H1 (cell line): ENCODE data around the gene IL1RAPL1. TPM values are rescaled to one million over a fixed set of nuclear protein-coding genes. Genes with fewer than 3 reads are reported as not detected.

Source experiments
- CTCF ChIA-PET: fragments of 300-600 bp; sonication (Branson Sonifier 250); formaldehyde crosslinking; loops from one replicate; lab custom pipeline; 2021; ENCODE audit not compliant: partially characterized antibody; lab: Charles Lee
- POLR2A ChIA-PET: fragments of 300-600 bp; sonication (Branson Sonifier 250); formaldehyde crosslinking; loops from one replicate; lab custom pipeline; 2021; ENCODE audit warnings: inconsistent platforms; ENCODE audit not compliant: partially characterized antibody; lab: Charles Lee
- DNase-seq, 2 experiments: peaks; one replicate each; pipeline versions ENCODE4 v3.0.0 to v3.0.0-alpha.2; 2010 to 2022; ENCODE audit warnings: low spot score in 2 of 2, low read depth in 1 of 2, mixed read lengths in 1 of 2
- FAIRE-seq: peaks from 2 replicates; lab custom pipeline; 2011; peaks lifted over from hg19 to GRCh38; lab: Jason Lieb, UNC
- H2AFZ ChIP-seq: 2 replicates; pipeline ENCODE4 v1.8.1; 2012; ENCODE audit warnings: low read length, inconsistent platforms
- H2AK5ac ChIP-seq: 2 replicates; pipeline ENCODE4 v1.6.1; 2013; ENCODE audit warnings: low read depth, low read length
- H2BK120ac ChIP-seq: replicated peaks from 2 replicates; pipeline ENCODE3; 2013; ENCODE audit warnings: low read depth, low read length, inconsistent platforms
- H2BK12ac ChIP-seq: 2 replicates; pipeline ENCODE4 v1.6.1; 2013; ENCODE audit warnings: low read depth, low read length
- H2BK15ac ChIP-seq: 2 replicates; pipeline ENCODE4 v1.6.1; 2013; ENCODE audit warnings: low read length
- H2BK20ac ChIP-seq: 2 replicates; pipeline ENCODE4 v1.6.1; 2013; ENCODE audit warnings: low read length
- H2BK5ac ChIP-seq: 2 replicates; pipeline ENCODE4 v1.6.1; 2013; ENCODE audit warnings: low read depth, low read length
- H3K14ac ChIP-seq: 2 replicates; pipeline ENCODE4 v1.6.1; 2013; ENCODE audit warnings: inconsistent platforms; ENCODE audit not compliant: insufficient read length
- H3K18ac ChIP-seq: 2 replicates; pipeline ENCODE4 v1.6.1; 2013; ENCODE audit warnings: low read length; ENCODE audit errors: extremely low read depth
- H3K23ac ChIP-seq: 2 replicates; pipeline ENCODE4 v1.6.1; 2013; ENCODE audit warnings: inconsistent platforms; ENCODE audit not compliant: insufficient read length
- H3K23me2 ChIP-seq: 2 replicates; pipeline ENCODE4 v1.6.1; 2013; ENCODE audit warnings: low read depth, low read length
- H3K27ac ChIP-seq: 2 replicates; pipeline ENCODE4 v1.6.1; 2011; ENCODE audit warnings: low read depth, low read length, inconsistent platforms
- H3K27me3 ChIP-seq, 4 experiments: replicated peaks in 1 of 4; 1 replicate in 1 of 4; 2 replicates in 3 of 4; pipeline versions ENCODE4 v1.6.1 to v1.8.1; 2011 to 2013; ENCODE audit warnings: low read length in 3 of 4, mild to moderate bottlenecking in 3 of 4, inconsistent platforms in 2 of 4, mixed read lengths in 2 of 4, moderate library complexity in 1 of 4; ENCODE audit not compliant: control insufficient read depth in 3 of 4, insufficient read depth in 3 of 4; ENCODE audit errors: extremely low read depth in 1 of 4
- H3K36me3 ChIP-seq, 4 experiments: 2 replicates each; pipeline versions ENCODE4 v1.6.1 to v1.8.1; 2011 to 2013; ENCODE audit warnings: mild to moderate bottlenecking in 4 of 4, low read length in 3 of 4, moderate library complexity in 2 of 4, control low read depth in 1 of 4, inconsistent platforms in 1 of 4; ENCODE audit not compliant: insufficient read depth in 4 of 4, control insufficient read depth in 2 of 4
- H3K4ac ChIP-seq: replicated peaks from 2 replicates; pipeline ENCODE3; 2013; ENCODE audit warnings: low read length, low read depth, mixed read lengths, inconsistent platforms; ENCODE audit not compliant: insufficient read length
- H3K4me1 ChIP-seq, 4 experiments: replicated peaks in 1 of 4; 1 replicate in 1 of 4; 2 replicates in 3 of 4; pipeline versions ENCODE4 v1.6.1 to v1.8.1; 2011 to 2013; ENCODE audit warnings: low read length in 3 of 4, inconsistent platforms in 2 of 4, mixed read lengths in 1 of 4; ENCODE audit not compliant: insufficient read depth in 4 of 4, control insufficient read depth in 3 of 4
- H3K4me2 ChIP-seq, 2 experiments: 2 replicates each; pipeline versions ENCODE4 v1.6.1 to v1.8.1; 2011 to 2013; ENCODE audit warnings: low read depth in 2 of 2, low read length in 2 of 2, control low read depth in 1 of 2, inconsistent platforms in 1 of 2, mild to moderate bottlenecking in 1 of 2; ENCODE audit not compliant: insufficient read depth in 1 of 2
- H3K4me3 ChIP-seq, 4 experiments: fragments of 200-600, 300-600 bp in 1 of 4; sonication (generic), shearing (Covaris generic), sonication (Bioruptor Twin) in 1 of 4; 2 replicates each; pipeline versions ENCODE4 v1.5.1 to v1.8.1; 2011 to 2016; ENCODE audit warnings: low read length in 4 of 4, low read depth in 3 of 4, control low read depth in 2 of 4, inconsistent platforms in 2 of 4, mild to moderate bottlenecking in 2 of 4, mixed read lengths in 1 of 4, moderate library complexity in 1 of 4; ENCODE audit not compliant: insufficient read depth in 2 of 4; ENCODE audit errors: extremely low read depth in 1 of 4
- H3K56ac ChIP-seq: replicated peaks from 2 replicates; pipeline ENCODE3; 2013; ENCODE audit warnings: low read depth, mild to moderate bottlenecking, mixed read lengths, low read length, inconsistent platforms; ENCODE audit not compliant: insufficient read length
- H3K79me1 ChIP-seq: 2 replicates; pipeline ENCODE4 v1.6.1; 2013; ENCODE audit warnings: low read depth, low read length, control low read depth
- H3K79me2 ChIP-seq, 2 experiments: 2 replicates each; pipeline versions ENCODE4 v1.6.1 to v1.8.1; 2012 to 2013; ENCODE audit warnings: low read length in 2 of 2, mild to moderate bottlenecking in 2 of 2, inconsistent platforms in 1 of 2; ENCODE audit not compliant: insufficient read depth in 2 of 2, control insufficient read depth in 1 of 2
- H3K9ac ChIP-seq, 4 experiments: replicated peaks in 1 of 4; 1 replicate in 1 of 4; 2 replicates in 3 of 4; pipeline versions ENCODE4 v1.6.1 to v1.8.1; 2011 to 2013; ENCODE audit warnings: low read depth in 3 of 4, low read length in 3 of 4, control low read depth in 2 of 4, mild to moderate bottlenecking in 2 of 4, moderate library complexity in 2 of 4, inconsistent platforms in 1 of 4; ENCODE audit errors: extremely low read depth in 1 of 4
- H3K9me3 ChIP-seq, 2 experiments: 2 replicates each; pipeline versions ENCODE4 v1.6.1 to v1.8.1; 2012 to 2013; ENCODE audit warnings: mild to moderate bottlenecking in 2 of 2, moderate library complexity in 2 of 2, control low read depth in 1 of 2, inconsistent platforms in 1 of 2, low read depth in 1 of 2, low read length in 1 of 2, mixed read lengths in 1 of 2; ENCODE audit not compliant: insufficient read depth in 2 of 2
- H4K20me1 ChIP-seq, 2 experiments: replicated peaks in 1 of 2; 2 replicates each; pipeline versions ENCODE3 to v1.8.1; 2011 to 2013; ENCODE audit warnings: inconsistent platforms in 2 of 2, low read length in 2 of 2, mild to moderate bottlenecking in 1 of 2; ENCODE audit not compliant: insufficient read depth in 2 of 2, control insufficient read depth in 1 of 2
- H4K5ac ChIP-seq: 2 replicates; pipeline ENCODE4 v1.6.1; 2013; ENCODE audit warnings: low read length, low read depth, mixed read lengths, inconsistent platforms; ENCODE audit not compliant: insufficient read length
- H4K8ac ChIP-seq: 2 replicates; pipeline ENCODE4 v1.8.0; 2013; ENCODE audit warnings: mild to moderate bottlenecking, moderate library complexity, low read length, inconsistent platforms; ENCODE audit not compliant: insufficient read depth; ENCODE audit errors: extremely low read depth
- H4K91ac ChIP-seq: replicated peaks from 2 replicates; pipeline ENCODE3; 2013; ENCODE audit warnings: low read length, mixed read lengths, inconsistent platforms; ENCODE audit not compliant: insufficient read length
- ASH2L ChIP-seq: fragments of 200-600, 300-600 bp; sonication (generic); IDR thresholded peaks from one replicate; pipeline ENCODE4 v1.7.1; 2017; ENCODE audit warnings: low read length
- CEBPB ChIP-seq: IDR thresholded peaks from 2 replicates; pipeline ENCODE4 v1.6.1; 2012; ENCODE audit warnings: low read depth, low read length
- CTCF ChIP-seq, 3 experiments: IDR thresholded peaks; 1 replicate in 2 of 3; 2 replicates in 1 of 3; pipeline versions ENCODE4 v1.5.1 to v1.6.1; 2011; ENCODE audit warnings: low read length in 3 of 3, mild to moderate bottlenecking in 3 of 3, inconsistent platforms in 2 of 3, low read depth in 1 of 3, moderate library complexity in 1 of 3; ENCODE audit not compliant: insufficient read depth in 1 of 3; ENCODE audit errors: control extremely low read depth in 1 of 3
- RAD21 ChIP-seq, 2 experiments: IDR thresholded peaks in 1 of 2; conservative IDR thresholded peaks in 1 of 2; 2 replicates each; pipeline ENCODE4 v1.6.1; 2011; ENCODE audit warnings: low read depth in 2 of 2, low read length in 2 of 2, improper control_type of control experiment in 1 of 2, inconsistent platforms in 1 of 2, mild to moderate bottlenecking in 1 of 2, moderate library complexity in 1 of 2
- SAP30 ChIP-seq: fragments of 300-600 bp; sonication (generic); IDR thresholded peaks from 2 replicates; pipeline ENCODE4 v1.7.1; 2012; ENCODE audit warnings: low read length, moderate library complexity, mild to moderate bottlenecking, inconsistent platforms; ENCODE audit not compliant: insufficient read depth, insufficient replicate concordance
- SUZ12 ChIP-seq: fragments of 200-600 bp; sonication (generic); IDR thresholded peaks from 2 replicates; pipeline ENCODE4 v1.6.1; 2012; ENCODE audit warnings: mild to moderate bottlenecking, inconsistent platforms, low read length, moderate library complexity, mixed read lengths
- WGBS, 2 experiments: shearing (Covaris generic) in 1 of 2; methylation state at CpG; one replicate each; pipeline versions ENCODE4 v1.1.6 to v1.1.7; 2013 to 2015; ENCODE audit warnings: low lambda C conversion rate in 2 of 2, mixed read lengths in 2 of 2, inconsistent platforms in 1 of 2, low coverage in 1 of 2, missing lambda C conversion rate in 1 of 2; ENCODE audit not compliant: insufficient replicate concordance in 2 of 2, insufficient coverage in 1 of 2, insufficient read length in 1 of 2; ENCODE audit errors: extremely low coverage in 1 of 2, missing lambda C conversion rate in 1 of 2; 5-methylcytosine and 5-hydroxymethylcytosine counted together
- polyA plus RNA-seq, 7 experiments: library from polyadenylated mRNA; depleted of rRNA in 3 of 7; stranded (reverse) in 5 of 7; unstranded in 2 of 7; fragments of >200 nt in 5 of 7; fragments of 200-250 nt in 2 of 7; gene quantifications; 1 replicate in 5 of 7; 2 replicates in 1 of 7; 4 replicates in 1 of 7; pipeline versions ENCODE4 v1.2.1 to v1.2.3, GENCODE V29; 2011 to 2013; ENCODE audit warnings: missing spikeins in 2 of 7, mixed read lengths in 2 of 7
- total RNA-seq: library from RNA; stranded (reverse); fragmentation: NEBNext Ultra II Directional; extraction: Animal tissue kit (Norgen Biotek cat#: 25700); gene quantifications from 2 replicates; pipeline ENCODE4 v1.2.1, GENCODE V29; 2021

Gene IL1RAPL1
- total and polyA plus RNA-seq, 2 of the 8 experiments (the other 6 are each of a cell fraction or from before 2014, with no cell fraction given): 0.11 to 0.35 TPM

GRCh38 chrX:29911673-29912072 lies 1324.4 kb downstream of the IL1RAPL1 start:
- Histone ChIP-seq H4K5ac (no peak overlapping the region), H2BK15ac (no peak overlapping the region), H3K27me3 (no peaks in the 10 kb centered on the region), H3K9ac (no peak overlapping the region), H4K20me1 (no peaks in the 10 kb centered on the region), H3K9me3 (no peaks in the 10 kb centered on the region), H3K79me1 (no peaks in the 10 kb centered on the region), H3K27ac (no peak overlapping the region), H2BK20ac (no peak overlapping the region), H2BK12ac (no peak overlapping the region), H3K56ac (no peak overlapping the region), H3K23me2 (no peaks in the 10 kb centered on the region), H3K18ac (no peak overlapping the region), H3K4me2 (no peak overlapping the region), H3K36me3 (no peaks in the 10 kb centered on the region), H2BK120ac (no peak overlapping the region), H2BK5ac (no peak overlapping the region), H4K91ac (no peak overlapping the region), H3K14ac (no peak overlapping the region), H3K4ac (no peak overlapping the region), H4K8ac (no peak overlapping the region), H3K23ac (no peak overlapping the region), H3K79me2 (no peaks in the 10 kb centered on the region), H3K4me1 (no peaks in the 10 kb centered on the region), H3K4me3 (no peak overlapping the region), H2AK5ac (no peak overlapping the region), H2AFZ (no peak overlapping the region)
- FAIRE-seq: no peak
- TF ChIP-seq RAD21 (IDR thresholded peaks at IDR 0.05 in 1 of 2, conservative IDR thresholded peaks at IDR 0.05 in 1 of 2; ENCODE audit: low read depth in 2 of 2, low read length in 2 of 2): no peak
- no peak for TF ChIP-seq CTCF (IDR thresholded peaks at IDR 0.05; ENCODE audit: control extremely low read depth in 1 of 3, insufficient read depth in 1 of 3, low read depth in 1 of 3, low read length in 3 of 3)
- TF ChIP-seq SUZ12: no peak
- TF ChIP-seq SAP30: no peak
- TF ChIP-seq CEBPB: no peak
- no peak for TF ChIP-seq ASH2L
- WGBS, 2 experiments: 84% methylated on average over 4 of the region's 4 CpGs; no CpG with 5 or more reads in 1 of the 2 experiments
- ChIA-PET CTCF (no interaction called here), POLR2A (no interaction called here)
- no peak for DNase-seq
